ENCODE measurements around the gene APC. TPM values are rescaled to one million over a fixed set of nuclear protein-coding genes. Genes with fewer than 3 reads are reported as not detected.

APC gene
- total and polyA plus RNA-seq, 12 donors, result 3.1 to 47.6 (median 36.6) TPM

DNA sequence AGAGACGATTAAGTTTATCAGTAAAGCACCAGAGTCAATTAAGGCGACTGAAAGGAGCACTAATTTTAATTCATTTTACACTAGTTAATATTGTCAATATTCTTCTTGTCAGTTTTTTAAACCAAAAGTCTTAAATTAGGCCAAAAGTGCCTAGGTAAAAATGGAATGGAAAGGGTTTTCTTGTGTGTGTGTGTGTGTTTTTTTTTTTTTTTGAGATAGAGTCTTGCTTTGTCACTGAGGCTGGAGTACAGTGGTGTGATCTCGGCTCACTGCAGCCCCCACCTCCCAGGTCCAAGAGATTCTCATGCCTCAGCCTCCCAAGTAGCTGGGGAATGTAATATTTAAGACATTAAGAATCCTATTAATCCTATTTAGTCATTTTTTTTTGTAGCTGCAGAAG, 3.1 kb upstream of the APC start:
- H3K27ac ChIP-seq, result no peak overlapping the region
- H3K36me3 ChIP-seq, result no peaks in the 10 kb centered on the region
- H3K27me3 ChIP-seq, result no peaks in the 10 kb centered on the region
- H3K9me3 ChIP-seq, result no peaks in the 10 kb centered on the region
- H3K4me1 ChIP-seq, result peaks cover 0 to 36% (median 24%) of the 10 kb centered on the region in 9 donors
- no peak overlapping the region for H3K4me3 ChIP-seq
- TF ChIP-seq, protein P1, sequence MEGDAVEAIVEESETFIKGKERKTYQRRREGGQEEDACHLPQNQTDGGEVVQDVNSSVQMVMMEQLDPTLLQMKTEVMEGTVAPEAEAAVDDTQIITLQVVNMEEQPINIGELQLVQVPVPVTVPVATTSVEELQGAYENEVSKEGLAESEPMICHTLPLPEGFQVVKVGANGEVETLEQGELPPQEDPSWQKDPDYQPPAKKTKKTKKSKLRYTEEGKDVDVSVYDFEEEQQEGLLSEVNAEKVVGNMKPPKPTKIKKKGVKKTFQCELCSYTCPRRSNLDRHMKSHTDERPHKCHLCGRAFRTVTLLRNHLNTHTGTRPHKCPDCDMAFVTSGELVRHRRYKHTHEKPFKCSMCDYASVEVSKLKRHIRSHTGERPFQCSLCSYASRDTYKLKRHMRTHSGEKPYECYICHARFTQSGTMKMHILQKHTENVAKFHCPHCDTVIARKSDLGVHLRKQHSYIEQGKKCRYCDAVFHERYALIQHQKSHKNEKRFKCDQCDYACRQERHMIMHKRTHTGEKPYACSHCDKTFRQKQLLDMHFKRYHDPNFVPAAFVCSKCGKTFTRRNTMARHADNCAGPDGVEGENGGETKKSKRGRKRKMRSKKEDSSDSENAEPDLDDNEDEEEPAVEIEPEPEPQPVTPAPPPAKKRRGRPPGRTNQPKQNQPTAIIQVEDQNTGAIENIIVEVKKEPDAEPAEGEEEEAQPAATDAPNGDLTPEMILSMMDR (IDR thresholded peaks at IDR 0.05), result no peak
- 90 to 91% methylated on average over 3 of the region's 3 CpGs for WGBS, 2 donors
- no peak for ATAC-seq
- DNase-seq, result no peak
- intact Hi-C loops (cut with DNase I), result no loop called here

DNA sequence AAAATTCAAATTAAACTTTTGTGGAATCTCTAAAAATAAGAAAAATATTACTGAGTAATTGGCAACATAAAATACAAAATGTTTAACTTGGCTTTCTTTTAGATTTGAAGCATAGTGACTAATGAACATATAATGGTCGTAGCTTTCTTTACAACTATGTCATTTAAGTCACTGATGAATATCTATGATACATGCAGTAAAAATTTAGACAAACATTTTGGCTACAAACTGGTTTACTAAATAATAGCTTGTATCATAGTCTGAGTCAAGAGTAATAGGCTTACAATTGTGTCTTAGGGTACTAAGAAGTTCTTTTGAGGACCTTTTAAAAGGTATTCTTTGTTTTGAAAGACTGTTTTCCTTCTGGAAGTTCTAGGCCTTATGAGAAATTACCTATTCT, 2.0 kb upstream of the APC start:
- Histone ChIP-seq H3K36me3 (no peaks in the 10 kb centered on the region), H3K4me1 (peaks cover 0 to 40% (median 32%) of the 10 kb centered on the region in 9 donors), H3K9me3 (no peaks in the 10 kb centered on the region), H3K27ac (no peak overlapping the region), H3K4me3 (no peak overlapping the region), H3K27me3 (no peaks in the 10 kb centered on the region)
- ATAC-seq (no peak), DNase-seq (no peak)
- WGBS, 2 donors, result 77 to 80% methylated on average over 1 of the region's 1 CpG
- intact Hi-C loops (cut with DNase I), result loop anchor here in 1 of 10 donors (2.0 kb wide), 1 partner anchor 29 kb away; no protein-coding TSS in a partner anchor
- TF ChIP-seq, protein P1 (IDR thresholded peaks at IDR 0.05), result no peak

DNA sequence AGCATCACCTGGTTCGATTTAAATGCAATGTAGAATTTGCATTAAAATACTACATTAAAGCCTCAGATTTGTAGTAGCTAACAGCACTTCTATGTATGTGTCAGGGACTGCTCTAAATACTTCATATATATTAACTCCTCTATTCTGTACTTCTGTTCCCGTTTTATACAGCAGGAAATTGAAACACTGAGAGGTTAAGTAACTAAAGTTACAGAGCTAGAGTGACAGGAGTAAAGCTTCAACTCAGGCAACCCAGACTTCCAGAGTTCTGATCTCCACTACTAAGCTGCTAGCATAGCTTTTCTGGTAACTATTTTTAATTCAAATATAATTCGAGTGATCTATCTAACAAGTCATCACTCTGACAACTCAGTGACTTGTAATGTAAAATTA, 619 bp upstream of the APC start:
- Histone ChIP-seq H3K4me3 (peak overlapping the region; percentile 47 to 75 (median 70)), H3K27ac (peak overlapping the region; percentile 6 to 85 (median 74)), H3K9me3 (no peaks in the 10 kb centered on the region), H3K27me3 (no peaks in the 10 kb centered on the region), H3K36me3 (no peaks in the 10 kb centered on the region), H3K4me1 (peaks cover 0 to 41% (median 32%) of the 10 kb centered on the region in 9 donors)
- TF ChIP-seq, protein P1 (IDR thresholded peaks at IDR 0.05), result no peak
- WGBS, 2 donors, result 18 to 22% methylated on average over 3 of the region's 3 CpGs
- intact Hi-C loops (cut with DNase I), result loop anchor here in 2 of 10 donors (1.0 to 2.0 kb wide), 2 partner anchors 30 kb away; no protein-coding TSS in a partner anchor
- ATAC-seq (peak in 1 of 8 donors; percentile 10), DNase-seq (no peak)

DNA sequence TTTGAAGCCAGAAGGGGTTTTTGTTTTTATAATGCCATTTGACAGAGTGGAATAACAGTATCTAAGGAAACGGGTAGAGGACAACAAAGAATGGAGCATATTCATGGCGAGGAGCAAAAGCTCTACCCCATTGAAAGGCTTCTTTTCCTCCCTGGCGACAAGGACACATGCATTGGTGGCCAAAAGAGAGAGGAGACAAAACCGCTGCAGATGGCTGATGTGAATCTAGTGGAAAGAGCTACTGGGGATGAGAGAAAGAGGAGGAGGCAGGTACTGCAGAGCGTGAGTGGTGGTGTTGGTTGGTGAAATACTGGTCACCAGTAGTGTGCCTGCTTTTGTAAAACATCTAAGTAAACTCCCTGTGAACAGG, 491 bp downstream of the APC start:
- intact Hi-C loops (cut with DNase I), result no loop called here
- Histone ChIP-seq H3K27ac (peak overlapping the region in 9 of 10 donors; percentile 65 to 85 (median 75)), H3K27me3 (no peaks in the 10 kb centered on the region), H3K4me3 (peak overlapping the region; percentile 47 to 75 (median 70)), H3K4me1 (peaks cover 0 to 47% (median 32%) of the 10 kb centered on the region in 9 donors), H3K36me3 (no peaks in the 10 kb centered on the region), H3K9me3 (no peaks in the 10 kb centered on the region)
- peak in 6 of 8 donors; percentile 16 to 50 (median 36) for ATAC-seq
- WGBS, 2 donors, result 13 to 19% methylated on average over 5 of the region's 5 CpGs
- no peak for DNase-seq
- TF ChIP-seq, protein P1 (IDR thresholded peaks at IDR 0.05), result no peak

Measured in heart right ventricle (tissue), 16 donors.